Measurements from ENCODE around the gene STK17B.

Gene STK17B

DNA sequence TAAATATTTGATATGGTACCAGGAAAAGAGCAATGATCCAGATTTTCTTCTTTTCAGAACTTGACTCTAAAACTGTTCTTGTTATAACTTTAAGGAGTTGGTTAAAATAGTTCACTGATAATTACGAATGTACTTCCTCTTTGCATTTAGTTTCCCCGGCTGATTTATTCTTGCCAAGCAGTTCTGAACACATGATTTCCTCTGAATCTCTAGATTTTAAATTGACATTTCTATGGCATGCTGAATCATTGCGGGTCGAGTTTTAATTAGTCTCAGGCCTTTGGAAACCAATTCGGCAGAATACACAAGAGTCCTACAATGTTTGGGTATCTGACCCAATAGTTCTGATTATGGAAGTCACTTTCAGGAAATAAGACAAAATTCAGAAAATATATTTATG lies 65.4 kb downstream of the STK17B start:
- Histone ChIP-seq H3K4me3 (IDR thresholded peaks at IDR 0.05; ENCODE audit: insufficient read depth, low read depth, low read length) (no peak overlapping the region), H3K27ac (no peak overlapping the region), H2AFZ (ENCODE audit: low read depth) (no peak overlapping the region), H3K9ac (no peak overlapping the region), H3K4me2 (no peak overlapping the region), H3K4me1 (ENCODE audit: low read depth, poor library complexity, severe bottlenecking) (peaks cover 32% of the 10 kb centered on the region), H3K36me3 (ENCODE audit: insufficient read depth) (no peaks in the 10 kb centered on the region), H4K20me1 (ENCODE audit: insufficient read depth) (no peaks in the 10 kb centered on the region), H3K27me3 (ENCODE audit: insufficient read depth, low read depth) (no peaks in the 10 kb centered on the region), H3K79me2 (ENCODE audit: insufficient read depth, low read depth) (no peaks in the 10 kb centered on the region)
- TF ChIP-seq, protein P1, sequence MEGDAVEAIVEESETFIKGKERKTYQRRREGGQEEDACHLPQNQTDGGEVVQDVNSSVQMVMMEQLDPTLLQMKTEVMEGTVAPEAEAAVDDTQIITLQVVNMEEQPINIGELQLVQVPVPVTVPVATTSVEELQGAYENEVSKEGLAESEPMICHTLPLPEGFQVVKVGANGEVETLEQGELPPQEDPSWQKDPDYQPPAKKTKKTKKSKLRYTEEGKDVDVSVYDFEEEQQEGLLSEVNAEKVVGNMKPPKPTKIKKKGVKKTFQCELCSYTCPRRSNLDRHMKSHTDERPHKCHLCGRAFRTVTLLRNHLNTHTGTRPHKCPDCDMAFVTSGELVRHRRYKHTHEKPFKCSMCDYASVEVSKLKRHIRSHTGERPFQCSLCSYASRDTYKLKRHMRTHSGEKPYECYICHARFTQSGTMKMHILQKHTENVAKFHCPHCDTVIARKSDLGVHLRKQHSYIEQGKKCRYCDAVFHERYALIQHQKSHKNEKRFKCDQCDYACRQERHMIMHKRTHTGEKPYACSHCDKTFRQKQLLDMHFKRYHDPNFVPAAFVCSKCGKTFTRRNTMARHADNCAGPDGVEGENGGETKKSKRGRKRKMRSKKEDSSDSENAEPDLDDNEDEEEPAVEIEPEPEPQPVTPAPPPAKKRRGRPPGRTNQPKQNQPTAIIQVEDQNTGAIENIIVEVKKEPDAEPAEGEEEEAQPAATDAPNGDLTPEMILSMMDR (conservative IDR thresholded peaks at IDR 0.05; ENCODE audit: low read depth, low read length): no peak

DNA sequence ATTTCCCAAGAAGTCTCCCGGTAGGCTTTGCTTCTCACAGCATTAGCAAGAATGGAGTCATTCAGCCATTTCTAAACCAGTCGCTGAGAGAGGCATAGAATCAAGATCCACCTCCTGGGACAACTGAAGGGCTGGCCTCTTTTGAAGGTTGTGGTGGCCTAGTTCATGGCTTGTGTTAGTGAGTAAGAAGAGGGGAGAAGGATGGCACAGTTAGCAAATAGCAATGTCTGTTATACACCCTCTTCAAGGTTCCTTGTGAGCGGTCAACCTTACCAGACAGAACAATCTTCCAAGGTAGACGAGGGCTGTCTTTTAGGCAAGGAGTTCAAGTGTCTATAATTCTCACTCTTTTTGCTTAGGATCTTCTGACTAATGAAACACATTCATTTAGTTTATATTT lies 67.3 kb downstream of the STK17B start:
- Histone ChIP-seq H3K27ac (no peak overlapping the region), H4K20me1 (ENCODE audit: insufficient read depth) (no peaks in the 10 kb centered on the region), H3K79me2 (ENCODE audit: insufficient read depth, low read depth) (no peaks in the 10 kb centered on the region), H3K9ac (no peak overlapping the region), H3K27me3 (ENCODE audit: insufficient read depth, low read depth) (no peaks in the 10 kb centered on the region), H2AFZ (ENCODE audit: low read depth) (no peak overlapping the region), H3K36me3 (ENCODE audit: insufficient read depth) (no peaks in the 10 kb centered on the region), H3K4me2 (no peak overlapping the region), H3K4me1 (ENCODE audit: low read depth, poor library complexity, severe bottlenecking) (peaks cover 37% of the 10 kb centered on the region), H3K4me3 (IDR thresholded peaks at IDR 0.05; ENCODE audit: insufficient read depth, low read depth, low read length) (no peak overlapping the region)
- TF ChIP-seq, protein P1 (conservative IDR thresholded peaks at IDR 0.05; ENCODE audit: low read depth, low read length): no peak

DNA sequence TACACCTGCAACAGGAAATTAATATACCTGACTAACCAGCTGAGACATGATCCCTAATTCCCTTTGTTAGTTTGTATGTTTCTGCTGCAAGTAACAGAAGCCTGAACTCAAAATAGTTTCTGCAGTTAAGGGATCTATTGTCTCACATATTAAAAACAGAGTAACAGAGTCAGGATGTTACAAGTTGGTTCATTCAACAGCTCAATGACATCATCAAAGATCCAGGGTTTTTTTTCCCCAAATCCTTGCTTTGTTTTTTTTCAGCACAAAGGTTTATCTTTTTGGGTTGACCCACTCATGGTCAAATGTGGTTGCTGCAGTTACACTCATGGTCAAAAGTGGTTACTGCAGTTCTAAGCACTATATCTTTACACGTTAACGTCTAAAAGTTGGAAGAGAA lies 67.8 kb downstream of the STK17B start:
- Histone ChIP-seq H3K4me3 (IDR thresholded peaks at IDR 0.05; ENCODE audit: insufficient read depth, low read depth, low read length) (no peak overlapping the region), H3K79me2 (ENCODE audit: insufficient read depth, low read depth) (no peaks in the 10 kb centered on the region), H3K4me1 (ENCODE audit: low read depth, poor library complexity, severe bottlenecking) (peaks cover 37% of the 10 kb centered on the region), H3K4me2 (no peak overlapping the region), H3K9ac (no peak overlapping the region), H4K20me1 (ENCODE audit: insufficient read depth) (no peaks in the 10 kb centered on the region), H2AFZ (ENCODE audit: low read depth) (no peak overlapping the region), H3K27ac (no peak overlapping the region), H3K36me3 (ENCODE audit: insufficient read depth) (no peaks in the 10 kb centered on the region), H3K27me3 (ENCODE audit: insufficient read depth, low read depth) (no peaks in the 10 kb centered on the region)
- TF ChIP-seq, protein P1 (conservative IDR thresholded peaks at IDR 0.05; ENCODE audit: low read depth, low read length): no peak

DNA sequence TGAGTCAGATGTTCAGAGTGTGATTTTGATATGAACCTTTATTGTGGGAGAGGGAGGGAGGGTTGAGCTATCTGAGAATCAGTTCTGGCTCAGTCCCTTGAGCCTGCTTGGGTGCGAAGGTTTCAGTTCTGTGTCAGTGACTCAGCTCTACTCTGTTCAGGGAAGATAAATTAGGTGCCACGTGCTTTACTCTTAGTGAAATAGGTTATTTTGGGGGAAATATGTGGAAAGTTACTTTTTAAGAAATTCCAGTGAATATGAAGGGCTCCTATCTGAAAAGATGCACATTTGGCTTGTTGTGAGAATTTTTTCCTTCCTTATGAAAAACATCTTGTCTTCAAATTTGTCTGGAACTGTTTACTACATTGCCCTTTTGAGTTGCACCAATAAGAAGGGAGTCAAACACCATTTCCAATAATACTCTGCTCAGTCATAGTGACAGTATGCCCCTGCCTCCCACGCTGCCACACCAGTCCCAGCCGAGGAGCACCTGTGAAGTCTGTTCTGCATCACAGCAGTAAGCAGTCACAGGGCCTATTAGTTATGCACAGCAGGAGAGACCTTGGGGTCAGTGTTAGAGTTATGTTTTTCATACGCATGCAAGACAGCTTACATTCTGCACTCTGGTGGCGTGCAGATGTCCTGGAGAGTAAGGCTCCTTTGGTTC lies 69.9 kb downstream of the STK17B start:
- TF ChIP-seq, protein P1 (conservative IDR thresholded peaks at IDR 0.05; ENCODE audit: low read depth, low read length): no peak
- peak overlapping the region; percentile 41 for H3K4me3 ChIP-seq (IDR thresholded peaks at IDR 0.05; ENCODE audit: insufficient read depth, low read depth, low read length)
- peak overlapping the region; percentile 80 for H2AFZ ChIP-seq (ENCODE audit: low read depth)
- H3K79me2 ChIP-seq (ENCODE audit: insufficient read depth, low read depth): no peaks in the 10 kb centered on the region
- peak overlapping the region; percentile 49; the same call in 1 of the 2 replicates for H3K9ac ChIP-seq
- peaks cover 37% of the 10 kb centered on the region for H3K4me1 ChIP-seq (ENCODE audit: low read depth, poor library complexity, severe bottlenecking)
- H3K27me3 ChIP-seq (ENCODE audit: insufficient read depth, low read depth): no peaks in the 10 kb centered on the region
- H4K20me1 ChIP-seq (ENCODE audit: insufficient read depth): no peaks in the 10 kb centered on the region
- no peaks in the 10 kb centered on the region for H3K36me3 ChIP-seq (ENCODE audit: insufficient read depth)
- peak overlapping the region; percentile 86 for H3K4me2 ChIP-seq
- H3K27ac ChIP-seq: peak overlapping the region; percentile 87
